Gastroesophageal sphincter (tissue), 3 donors: Measurements from ENCODE around the gene IRF6.

ENCODE experiments used
- POLR2A ChIP-seq, 2 donors: fragments of 450-650 bp; IDR thresholded peaks; one replicate each; pipeline ENCODE4 v1.6.1; 2017; ENCODE audit warnings: antibody characterized with exemption in 2 of 2, mild to moderate bottlenecking in 2 of 2, moderate library complexity in 1 of 2
- TF ChIP-seq, protein P1 (sequence below), 4 experiments: fragments of 200-600 bp in 2 of 4; fragments of 450-650 bp in 2 of 4; sonication (generic) in 1 of 4; IDR thresholded peaks; one replicate each; pipeline ENCODE4 v1.5.1; 2017 to 2019; ENCODE audit warnings: antibody characterized with exemption in 4 of 4, mild to moderate bottlenecking in 2 of 4, moderate library complexity in 2 of 4

DNA sequence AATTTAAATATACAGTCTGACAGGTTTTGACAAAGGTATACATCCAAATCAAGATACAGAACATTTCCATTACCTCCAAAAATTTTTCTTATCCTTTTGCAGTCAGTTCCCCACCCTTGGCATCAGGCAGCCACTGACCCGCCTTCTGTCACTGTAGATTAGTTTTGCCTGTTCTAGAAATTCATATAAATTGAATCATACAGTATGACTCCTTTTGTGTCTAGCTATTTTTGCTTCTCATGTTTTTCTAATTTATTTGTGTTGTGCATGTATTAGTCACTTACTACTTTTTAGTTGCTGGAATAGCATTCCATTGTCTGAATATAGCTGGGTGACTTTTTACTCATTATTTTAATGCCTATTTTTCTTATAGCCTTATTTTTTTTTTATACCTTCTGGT, 25.7 kb upstream of the IRF6 start:
- TF ChIP-seq, protein P1, sequence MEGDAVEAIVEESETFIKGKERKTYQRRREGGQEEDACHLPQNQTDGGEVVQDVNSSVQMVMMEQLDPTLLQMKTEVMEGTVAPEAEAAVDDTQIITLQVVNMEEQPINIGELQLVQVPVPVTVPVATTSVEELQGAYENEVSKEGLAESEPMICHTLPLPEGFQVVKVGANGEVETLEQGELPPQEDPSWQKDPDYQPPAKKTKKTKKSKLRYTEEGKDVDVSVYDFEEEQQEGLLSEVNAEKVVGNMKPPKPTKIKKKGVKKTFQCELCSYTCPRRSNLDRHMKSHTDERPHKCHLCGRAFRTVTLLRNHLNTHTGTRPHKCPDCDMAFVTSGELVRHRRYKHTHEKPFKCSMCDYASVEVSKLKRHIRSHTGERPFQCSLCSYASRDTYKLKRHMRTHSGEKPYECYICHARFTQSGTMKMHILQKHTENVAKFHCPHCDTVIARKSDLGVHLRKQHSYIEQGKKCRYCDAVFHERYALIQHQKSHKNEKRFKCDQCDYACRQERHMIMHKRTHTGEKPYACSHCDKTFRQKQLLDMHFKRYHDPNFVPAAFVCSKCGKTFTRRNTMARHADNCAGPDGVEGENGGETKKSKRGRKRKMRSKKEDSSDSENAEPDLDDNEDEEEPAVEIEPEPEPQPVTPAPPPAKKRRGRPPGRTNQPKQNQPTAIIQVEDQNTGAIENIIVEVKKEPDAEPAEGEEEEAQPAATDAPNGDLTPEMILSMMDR (IDR thresholded peaks at IDR 0.05) = no peak
- no peak for TF ChIP-seq POLR2A (IDR thresholded peaks at IDR 0.05)
